Middle frontal gyrus (tissue), 1 donor: Measurements from ENCODE around the gene LUZP1.

Experiments used
- DNase-seq: peaks from one replicate; pipeline ENCODE4 v3.0.0-alpha.2; 2015; ENCODE audit warnings: low spot score; ENCODE audit errors: extremely low spot score

The LUZP1 gene

DNA sequence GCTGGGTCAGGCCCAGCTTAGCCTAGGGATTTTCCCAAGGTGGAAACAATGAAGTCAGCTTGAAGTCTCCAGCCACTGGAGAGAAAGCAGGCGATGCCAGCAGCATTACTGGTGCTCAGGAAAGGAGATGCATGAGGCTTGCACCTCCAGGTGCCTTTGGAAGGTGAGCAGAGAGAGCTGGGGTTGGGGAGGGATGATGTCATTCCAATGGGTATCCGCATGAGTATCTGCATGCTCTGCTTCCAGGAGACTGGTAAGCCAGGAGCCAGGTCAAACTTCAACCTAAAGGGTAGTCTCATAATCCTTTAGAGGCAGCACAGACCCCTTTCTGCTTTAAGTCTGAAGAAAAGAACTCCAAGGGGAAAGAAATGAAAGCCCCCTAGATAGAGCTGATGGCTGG lies 80.6 kb downstream of the LUZP1 start:
- DNase-seq = no peak

DNA sequence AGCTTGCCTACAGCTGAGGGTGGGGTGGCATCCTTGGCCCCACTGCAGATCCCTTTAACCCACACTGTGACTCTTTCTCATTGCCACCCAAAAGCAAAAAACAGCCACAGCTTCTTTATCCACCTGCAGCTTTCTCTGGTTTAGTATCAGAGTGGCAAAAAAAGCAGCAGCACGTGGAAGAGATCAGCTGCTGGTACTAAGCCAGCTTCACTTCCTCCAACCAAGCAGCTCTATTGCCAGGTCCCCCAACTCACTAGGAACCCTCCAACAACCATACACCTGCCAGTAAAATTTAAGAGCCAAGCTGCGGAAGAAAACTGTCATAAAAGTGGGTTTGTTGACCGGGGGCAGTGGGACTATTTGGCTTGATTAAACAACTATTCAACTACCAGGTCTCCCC lies 83.0 kb downstream of the LUZP1 start:
- no peak for DNase-seq

DNA sequence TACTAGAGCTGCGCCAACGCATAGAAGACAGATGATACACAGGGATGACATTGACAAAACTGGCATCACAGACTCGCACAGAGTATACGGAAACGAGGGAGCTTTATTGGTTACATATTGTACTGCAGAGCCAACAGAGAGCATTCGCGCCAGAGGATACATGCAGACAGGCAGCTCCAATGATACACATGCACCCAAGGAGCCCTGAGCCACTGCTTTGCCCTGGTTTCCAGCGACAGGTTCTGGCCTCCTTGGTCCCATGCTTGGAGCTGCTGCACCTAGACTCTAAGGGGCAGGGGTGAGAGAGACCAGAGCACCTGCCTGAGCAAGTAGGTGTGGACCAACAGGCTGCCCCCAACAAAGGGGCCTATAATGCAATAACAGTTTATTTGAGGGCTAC lies 83.8 kb downstream of the LUZP1 start:
- DNase-seq = no peak

DNA sequence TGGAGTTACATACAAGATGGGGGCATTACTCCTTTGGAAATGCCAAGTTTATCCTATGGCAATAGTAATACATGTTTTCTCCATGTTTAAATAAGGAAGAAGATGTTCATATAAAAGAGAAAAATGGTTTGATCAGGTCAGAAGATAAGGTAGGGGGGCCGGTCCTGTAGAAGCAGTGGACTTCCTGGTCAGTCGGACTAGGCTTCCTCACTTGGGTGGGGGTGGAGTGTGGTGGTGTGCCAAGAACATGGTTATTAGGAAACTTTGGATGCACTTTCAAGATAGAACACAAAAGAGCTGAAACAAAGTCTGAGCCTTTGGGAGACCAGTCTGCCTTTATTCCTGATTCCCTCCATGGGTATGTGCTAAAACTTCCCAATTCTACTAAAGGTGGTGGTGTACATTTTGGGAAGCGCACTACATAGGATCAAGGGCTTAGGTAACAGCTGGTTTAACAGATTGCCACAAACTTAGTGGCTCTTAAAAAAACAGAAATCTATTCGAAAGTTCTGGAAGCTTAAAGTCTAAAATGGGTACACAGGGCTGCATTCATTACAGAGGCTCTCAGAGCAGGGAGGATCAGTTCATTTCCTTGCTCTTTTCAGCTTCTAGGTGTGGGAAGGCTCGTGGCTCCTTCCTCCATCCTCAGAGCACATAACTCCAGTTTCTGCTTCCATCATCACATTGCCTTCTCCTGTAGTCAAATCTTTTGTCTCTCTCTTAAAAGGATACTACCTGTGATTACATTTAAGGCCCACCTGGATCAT lies 84.8 kb downstream of the LUZP1 start:
- no peak for DNase-seq

DNA sequence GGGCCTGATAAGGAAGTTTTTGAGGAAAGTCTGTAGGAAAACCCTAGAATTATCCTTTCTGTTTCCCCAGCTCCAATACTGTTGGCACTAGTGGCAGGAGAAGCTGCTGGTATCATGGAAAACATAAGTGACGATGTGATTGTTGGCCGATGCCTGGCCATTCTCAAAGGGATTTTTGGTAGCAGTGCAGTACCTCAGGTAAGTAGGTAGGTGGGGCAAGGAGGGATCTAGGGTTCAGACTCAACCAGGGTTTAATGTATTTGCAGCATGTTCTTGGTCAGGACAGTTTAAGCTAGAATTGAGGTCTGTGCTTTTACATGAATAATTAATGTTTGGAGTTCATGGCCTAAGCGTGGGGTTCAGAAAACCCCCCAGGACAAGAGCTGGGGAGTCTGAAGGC lies 87.3 kb downstream of the LUZP1 start:
- DNase-seq = no peak

DNA sequence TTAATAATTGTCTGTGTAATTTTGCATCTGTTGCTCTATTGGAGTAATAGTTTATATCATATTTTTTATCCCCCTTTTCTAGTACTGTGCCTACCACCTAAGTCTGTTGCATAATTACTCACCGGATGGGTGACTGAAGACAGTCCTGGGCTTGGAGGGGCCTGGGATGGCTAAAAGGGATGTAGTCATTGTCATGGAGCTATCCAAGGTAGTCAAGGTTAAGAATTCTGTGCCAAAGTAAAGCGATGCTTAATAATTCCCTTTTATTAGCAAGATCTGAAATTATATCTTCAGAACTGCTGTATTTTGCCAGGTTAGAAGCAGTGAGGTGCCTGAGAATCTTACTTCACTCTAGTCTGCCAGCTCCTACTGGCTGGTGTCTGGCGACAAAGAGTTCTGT lies 87.8 kb downstream of the LUZP1 start:
- DNase-seq = no peak

DNA sequence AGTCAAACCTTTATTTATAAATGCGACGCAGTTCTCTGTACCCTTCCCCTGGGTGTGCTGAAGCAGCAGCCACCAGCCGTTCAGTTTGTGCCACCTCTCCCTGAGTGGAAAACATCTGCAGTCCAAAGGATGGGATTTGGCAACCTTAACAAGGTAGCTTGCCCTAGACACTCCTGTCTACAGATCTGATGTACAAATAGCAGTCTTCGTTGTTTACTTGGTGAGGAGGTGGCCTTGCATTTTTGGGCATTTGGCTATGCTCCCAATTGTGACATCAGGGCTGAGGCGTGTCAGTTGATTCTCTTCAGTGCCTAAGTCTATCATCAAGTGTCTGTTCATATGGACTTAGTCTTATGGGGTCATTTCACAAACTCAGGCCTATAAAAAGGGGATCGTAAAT lies 89.6 kb downstream of the LUZP1 start:
- DNase-seq = no peak

DNA sequence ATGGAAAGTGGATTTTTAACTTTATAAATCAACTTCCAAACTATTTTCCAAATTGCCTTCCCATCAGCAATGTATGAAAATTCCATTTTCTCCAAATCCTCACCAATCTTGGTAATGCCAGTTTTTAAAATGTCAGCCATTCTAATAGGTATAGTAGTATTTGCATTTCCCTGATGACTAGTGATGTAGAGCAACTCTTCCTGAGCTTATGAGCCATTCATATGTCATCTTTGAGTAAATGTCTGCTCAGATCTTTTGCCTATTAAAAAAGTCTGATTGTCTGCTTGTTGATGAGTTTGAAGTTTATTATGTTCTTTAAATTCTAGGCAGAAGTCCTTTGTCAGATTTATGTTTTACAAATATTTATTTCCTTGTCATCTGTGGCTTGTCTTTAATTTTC lies 94.6 kb downstream of the LUZP1 start:
- DNase-seq = no peak

DNA sequence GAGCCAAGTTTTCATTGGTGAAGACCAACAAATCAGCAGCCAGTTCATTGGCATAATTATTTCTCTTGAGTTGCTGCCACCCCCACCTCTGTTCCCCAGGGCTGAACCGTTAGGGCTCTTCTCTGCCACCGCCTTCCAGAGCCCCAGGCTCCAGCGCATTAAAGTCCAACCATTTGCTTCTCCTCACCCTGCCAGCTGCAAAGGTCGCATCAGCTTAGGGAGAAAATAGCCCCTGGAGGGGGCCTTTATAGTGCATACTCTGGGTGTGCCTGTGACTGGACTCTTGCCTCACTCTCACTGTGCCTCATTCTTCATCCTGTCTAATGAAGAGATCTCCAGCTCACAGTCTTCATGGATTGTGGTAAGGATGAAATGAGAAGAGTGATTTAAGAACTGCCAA lies 99.0 kb downstream of the LUZP1 start:
- no peak for DNase-seq

DNA sequence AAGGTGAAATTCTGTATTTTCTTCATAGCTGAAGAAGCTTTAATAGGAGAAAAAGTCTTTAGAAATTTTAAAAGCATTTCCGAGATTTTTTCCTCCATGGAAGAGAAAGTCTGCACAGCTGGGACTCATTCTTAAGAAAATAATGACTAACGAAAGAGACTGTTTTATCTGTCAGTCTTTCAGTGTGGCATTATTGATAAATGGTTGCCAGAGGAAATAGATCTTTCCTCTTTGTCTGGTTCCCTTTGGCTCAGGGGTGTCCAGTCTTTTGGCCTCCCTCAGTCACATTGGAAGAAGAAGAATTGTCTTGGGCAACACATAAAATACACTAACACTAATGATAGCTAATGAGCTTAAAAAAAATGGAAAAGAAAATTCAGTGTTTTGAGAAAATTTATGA lies 99.5 kb downstream of the LUZP1 start:
- no peak for DNase-seq

DNA sequence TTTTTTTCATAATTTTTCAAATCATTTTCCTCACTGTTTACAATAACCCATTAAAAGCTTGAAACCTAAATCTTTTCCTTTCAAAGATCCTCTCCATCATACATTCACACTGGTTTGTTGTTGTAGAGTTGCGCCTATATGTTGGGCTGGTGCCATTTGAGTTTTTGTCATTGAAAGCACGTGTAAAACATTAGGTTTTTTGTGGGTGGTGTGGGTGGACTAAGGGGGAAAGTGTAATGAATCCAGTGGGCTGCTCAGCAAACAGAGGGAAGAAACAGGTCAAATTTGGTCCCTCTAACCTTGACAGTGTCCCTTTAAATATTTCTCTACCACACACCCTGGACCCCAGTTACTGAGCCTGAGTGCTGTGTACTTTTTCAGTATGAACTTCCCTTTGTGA lies 102.6 kb downstream of the LUZP1 start:
- DNase-seq = no peak

DNA sequence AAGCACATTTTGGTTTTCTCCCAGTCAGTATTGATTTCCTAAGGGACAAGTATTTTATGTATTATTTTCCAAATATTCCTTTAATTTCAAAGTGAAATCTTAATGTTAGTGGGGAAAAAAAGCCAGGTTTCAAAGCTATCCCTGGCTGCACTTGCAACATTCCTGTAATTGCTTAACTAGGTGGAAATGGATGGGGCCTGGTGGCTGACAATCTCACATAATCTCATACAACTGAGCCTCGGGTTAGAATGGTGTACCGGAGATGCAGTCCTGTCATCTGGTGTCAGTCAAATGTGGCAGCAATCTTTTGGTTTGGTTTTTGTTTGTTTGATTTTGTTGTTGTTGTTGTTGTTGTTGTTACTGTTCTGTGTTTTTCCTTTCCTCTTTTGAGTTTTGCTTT lies 103.3 kb downstream of the LUZP1 start:
- no peak for DNase-seq

DNA sequence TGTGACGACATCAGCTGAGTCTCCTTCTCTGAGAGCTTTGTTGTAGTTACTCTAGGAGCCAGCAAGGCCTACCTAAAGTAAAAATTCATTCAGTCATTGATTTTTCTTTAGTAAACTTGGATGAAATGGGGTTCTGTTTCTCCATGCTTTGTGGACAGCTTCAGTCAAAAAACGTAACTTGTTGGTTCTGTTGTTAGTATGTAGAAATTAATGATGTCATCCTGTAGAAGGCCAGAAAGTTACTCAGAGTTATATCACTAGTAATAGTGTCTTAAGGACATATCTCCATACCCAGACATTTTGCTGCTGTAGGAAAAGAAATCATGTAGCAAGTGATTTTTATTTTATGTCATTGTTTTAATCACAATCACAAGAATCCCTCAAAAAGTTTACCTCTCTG lies 106.4 kb downstream of the LUZP1 start:
- DNase-seq = no peak

DNA sequence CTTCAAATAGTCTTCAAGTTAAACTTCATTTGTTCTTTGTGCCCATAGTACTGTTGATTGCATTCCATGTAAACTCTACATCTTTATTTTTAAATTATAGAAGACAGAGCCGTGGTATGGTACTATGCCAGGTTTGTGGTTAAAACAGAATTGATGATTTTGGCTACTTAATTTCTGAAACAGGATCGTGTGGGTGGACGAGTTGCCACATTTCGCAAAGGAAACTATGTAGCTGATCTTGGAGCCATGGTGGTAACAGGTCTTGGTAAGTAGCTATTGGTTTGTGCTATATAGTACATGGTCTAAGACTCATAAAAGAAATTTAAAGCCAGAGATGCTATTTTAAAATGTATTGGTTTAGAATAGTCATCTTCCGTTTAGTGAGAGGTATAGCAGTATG lies 111.4 kb downstream of the LUZP1 start:
- DNase-seq = no peak

DNA sequence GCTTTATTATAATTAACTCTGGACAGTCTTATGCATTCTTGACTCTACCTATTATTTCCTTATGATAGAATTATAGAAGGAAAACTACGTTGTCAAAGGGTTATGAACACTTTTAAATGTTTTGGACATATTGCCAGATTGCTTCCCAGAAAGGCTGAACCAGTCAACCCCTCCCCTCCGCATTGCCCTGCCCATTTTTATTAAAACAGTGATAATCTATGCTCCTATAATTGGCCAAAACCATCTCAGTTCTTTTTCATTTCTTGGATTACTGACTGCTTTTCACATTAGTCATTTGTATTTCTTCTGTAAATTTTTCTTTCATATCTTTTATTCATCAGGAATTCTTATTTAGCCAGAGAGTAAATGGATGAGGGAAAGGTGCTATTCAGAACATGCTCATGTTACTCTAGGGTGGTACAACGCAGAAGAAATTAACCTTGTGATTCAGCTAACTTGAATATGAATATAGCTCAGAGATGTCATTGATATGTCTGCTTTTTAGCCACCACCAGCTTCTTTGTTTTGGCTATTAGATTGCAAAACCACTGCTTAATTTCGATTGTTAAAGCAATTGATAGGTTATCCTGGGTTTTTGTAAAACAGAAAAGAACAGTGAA lies 117.3 kb downstream of the LUZP1 start:
- DNase-seq = no peak

DNA sequence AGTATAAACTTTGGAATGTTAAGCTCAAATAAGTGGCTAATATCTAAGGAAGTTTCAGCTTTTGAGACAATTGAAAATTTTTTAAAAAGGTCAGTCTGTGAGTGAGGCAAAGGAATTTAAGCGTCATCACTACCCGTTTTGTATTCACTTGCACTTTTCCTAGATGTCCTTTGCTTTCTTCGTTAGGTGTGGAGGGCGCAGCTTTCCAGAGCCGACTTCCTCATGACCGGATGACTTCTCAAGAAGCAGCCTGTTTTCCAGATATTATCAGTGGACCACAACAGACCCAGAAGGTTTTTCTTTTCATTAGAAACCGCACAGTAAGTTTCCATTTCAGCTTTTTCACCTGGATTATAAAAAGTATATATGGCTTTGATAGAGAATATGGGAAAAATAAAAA lies 118.5 kb downstream of the LUZP1 start:
- no peak for DNase-seq

DNA sequence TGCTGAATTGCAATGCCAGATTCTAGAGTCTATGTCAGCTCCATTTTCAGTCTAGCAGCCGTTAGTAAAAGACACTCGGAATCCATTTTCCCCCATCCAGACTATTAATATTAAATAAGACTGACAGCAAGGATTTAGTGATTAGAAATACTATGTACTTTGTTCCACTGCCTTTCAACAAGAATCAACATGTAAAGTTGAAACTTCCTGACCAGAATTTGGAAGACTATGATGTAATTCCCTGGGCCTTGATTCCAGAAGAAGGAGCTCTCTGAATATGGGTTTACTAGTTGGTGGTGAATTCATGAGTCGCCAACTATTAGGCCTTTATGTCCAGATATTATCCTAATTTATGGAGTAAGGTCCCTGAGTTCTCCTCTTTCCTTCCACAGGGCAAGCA lies 124.6 kb downstream of the LUZP1 start:
- DNase-seq = no peak

DNA sequence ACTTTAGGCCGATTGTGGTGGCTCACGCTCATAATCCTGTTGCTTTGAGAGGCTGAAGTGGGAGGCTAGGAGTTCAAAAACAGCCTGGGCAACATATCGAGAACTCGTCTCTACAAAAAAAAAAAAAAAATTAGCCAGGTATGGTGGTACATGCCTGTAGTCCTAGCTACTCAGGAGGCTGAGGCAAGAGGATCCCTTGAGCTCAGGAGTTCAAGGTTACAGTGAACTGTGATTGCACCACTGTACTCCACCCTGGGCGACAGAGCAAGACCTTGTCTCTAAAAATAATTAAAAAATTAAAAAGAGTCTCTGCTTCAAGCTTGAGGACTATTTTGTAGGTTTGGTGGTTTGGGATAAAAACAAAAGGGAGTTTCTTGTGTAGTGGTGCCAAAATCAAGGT lies 128.1 kb downstream of the LUZP1 start:
- no peak for DNase-seq

DNA sequence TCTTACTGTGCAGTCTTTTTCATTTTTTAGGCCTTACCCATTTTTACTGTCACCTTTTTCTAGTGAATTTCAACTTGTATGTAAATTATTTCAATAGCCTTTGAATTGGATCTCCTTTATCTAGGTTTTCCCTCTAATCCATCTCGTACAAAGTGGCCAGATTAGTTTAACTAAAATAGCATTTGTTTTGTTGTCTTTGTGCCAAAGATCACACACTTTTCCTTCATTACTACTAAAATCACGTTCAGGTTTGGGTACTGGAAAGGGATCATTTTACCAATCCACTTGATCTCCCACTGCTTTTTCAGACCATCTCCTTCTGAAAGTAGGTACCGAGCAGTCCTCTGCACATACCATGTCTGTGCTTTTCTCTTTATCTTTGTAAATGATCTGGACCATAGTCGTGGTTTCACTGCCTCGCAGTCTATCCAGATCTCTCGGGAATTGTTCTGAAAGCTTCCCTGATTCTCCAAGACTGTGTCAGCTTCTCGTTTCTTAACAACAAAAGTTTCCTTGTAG lies 129.3 kb downstream of the LUZP1 start:
- no peak for DNase-seq

DNA sequence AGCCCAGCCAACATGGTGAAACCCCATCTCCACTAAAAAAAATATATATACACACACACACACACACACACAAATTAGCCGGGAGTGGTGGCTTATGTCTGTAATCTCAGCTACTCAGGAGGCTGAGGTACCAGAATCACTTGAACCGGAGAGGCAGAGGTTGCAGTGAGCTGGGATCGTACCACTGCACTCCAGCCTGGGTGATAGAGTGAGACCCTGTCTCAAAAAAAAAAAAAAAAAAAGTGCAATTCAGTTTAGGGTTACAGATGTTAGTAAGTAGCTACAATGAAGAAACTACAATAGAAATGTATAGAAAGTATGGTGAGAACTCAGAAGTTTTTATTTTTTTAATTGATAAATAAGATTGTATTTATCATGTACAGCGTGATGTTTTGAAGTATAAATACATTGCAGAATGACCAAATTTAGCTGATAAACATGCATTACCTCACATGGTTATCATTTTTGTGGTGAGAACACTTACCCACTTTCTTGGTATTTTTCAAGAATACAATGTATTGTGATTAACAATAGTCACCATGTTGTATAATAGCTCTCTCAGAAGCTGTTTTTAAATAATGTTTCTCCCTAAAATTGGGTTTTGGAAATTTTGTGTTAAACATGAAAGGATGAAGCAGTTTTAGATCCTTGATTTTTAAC lies 131.4 kb downstream of the LUZP1 start:
- DNase-seq = no peak

DNA sequence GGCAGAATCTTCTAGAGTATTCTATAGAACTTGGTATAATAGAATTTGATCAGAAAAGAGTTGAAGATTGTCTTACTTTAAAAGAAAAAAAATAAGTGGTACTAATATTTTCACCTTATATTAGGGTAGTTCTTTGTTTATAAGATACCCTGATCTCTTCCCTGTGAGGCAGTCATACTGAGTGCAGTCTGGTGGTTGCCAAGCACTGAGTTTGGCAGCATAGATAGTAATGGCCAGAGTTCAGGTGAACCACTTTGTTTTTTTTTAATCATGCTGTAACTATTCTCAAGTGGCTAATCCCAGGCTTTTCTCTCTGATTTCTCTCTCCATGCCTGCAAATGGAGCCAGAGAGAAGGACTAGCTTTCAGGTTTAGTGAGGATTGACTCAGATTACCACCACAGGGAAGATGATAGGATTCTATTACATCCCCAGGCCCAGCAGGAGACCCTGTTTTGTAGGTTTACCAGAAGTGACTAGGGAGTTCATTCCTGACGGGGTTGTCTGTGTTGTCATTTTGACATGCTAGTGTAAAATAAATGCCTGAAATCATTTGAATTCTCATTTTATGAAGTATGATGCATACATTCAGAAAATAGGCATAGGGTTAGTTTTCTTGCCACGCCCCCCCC lies 132.7 kb downstream of the LUZP1 start:
- no peak for DNase-seq
